Erythroblast (primary cell): Measurements from ENCODE around the gene SMURF1.

Experiments used
- GATA1 ChIP-seq: IDR thresholded peaks from 2 replicates; pipeline ENCODE4 v1.6.1; 2011; ENCODE audit warnings: low read depth, mild to moderate bottlenecking, control low read depth, low read length, moderate library complexity
- POLR2A ChIP-seq: IDR thresholded peaks from 2 replicates; pipeline ENCODE4 v1.6.1; 2011; ENCODE audit warnings: mild to moderate bottlenecking, low read length

DNA sequence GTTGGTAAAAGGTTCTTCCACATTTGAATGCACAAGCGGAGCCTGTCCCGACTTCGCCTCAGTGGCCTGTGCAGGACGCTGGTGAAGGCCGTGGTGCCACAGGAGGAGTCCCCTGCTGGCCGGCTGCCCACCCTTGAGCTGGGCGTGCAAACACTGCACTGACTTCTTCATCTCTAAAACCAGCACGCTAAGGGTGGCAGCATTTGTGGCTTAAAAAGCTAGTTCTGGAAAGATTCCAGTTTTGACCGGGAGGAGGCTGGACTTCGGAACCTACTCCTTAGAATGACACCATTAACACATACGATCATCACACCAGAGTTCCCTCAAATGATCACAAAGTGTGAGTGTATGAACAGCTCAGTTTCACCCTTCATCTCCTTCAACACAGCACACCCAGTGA, 102.4 kb downstream of the SMURF1 start:
- TF ChIP-seq POLR2A (no peak), GATA1 (no peak)
